Skin epidermis (tissue), 12 donors: ENCODE results near the gene HSPD1.

Experiments used
- H3K27ac ChIP-seq, 21 experiments: fragments of 200-600 bp; sonication (generic) in 11 of 21; one replicate each; pipeline ENCODE4 v1.5.0; 2020; ENCODE audit warnings: mild to moderate bottlenecking in 3 of 21, inconsistent platforms in 2 of 21, moderate library complexity in 2 of 21
- H3K4me3 ChIP-seq, 7 experiments: fragments of 200-600 bp; sonication (generic) in 2 of 7; one replicate each; pipeline ENCODE4 v1.5.0; 2020; ENCODE audit warnings: inconsistent platforms in 2 of 7, mild to moderate bottlenecking in 2 of 7, moderate library complexity in 1 of 7

HSPD1 gene

GRCh38 chr2:197499594-197500502, at the start of gene HSPD1, which contains the start of gene HSPE1:
Gene HSPD1, minus strand, starts transcription at chr2:197499840. Its CDS starts 992 bp downstream, at chr2:197498848.
Gene HSPE1, plus strand, starts transcription at chr2:197500379. Its CDS starts 58 bp downstream, at chr2:197500437.
- H3K4me3 ChIP-seq, result peak within 1 kb of the TSS; percentile 65 to 97 (median 91)
- peak within 1 kb of the TSS; percentile 79 to 99 (median 93) for H3K27ac ChIP-seq

DNA sequence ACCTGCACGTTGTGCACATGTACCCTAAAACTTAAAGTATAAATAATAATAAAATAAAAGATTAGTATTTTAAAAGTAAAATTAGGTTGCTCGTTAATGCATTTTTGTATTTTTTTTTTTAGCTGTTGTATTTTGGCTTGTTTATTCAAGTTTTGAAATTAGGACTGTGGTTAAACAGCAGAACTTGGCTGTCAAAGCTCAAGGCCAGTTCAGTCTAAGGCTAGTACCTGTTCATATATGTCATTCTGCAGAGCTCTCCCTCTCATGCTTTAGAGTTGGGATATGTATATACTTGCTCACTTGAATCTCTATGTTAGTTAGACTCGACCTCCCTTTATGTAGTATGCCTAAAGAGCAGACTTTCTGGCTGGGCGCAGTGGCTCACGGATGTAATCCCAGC, 48.9 kb upstream of the HSPD1 start:
- Histone ChIP-seq H3K4me3 (no peak overlapping the region), H3K27ac (no peak overlapping the region)

DNA sequence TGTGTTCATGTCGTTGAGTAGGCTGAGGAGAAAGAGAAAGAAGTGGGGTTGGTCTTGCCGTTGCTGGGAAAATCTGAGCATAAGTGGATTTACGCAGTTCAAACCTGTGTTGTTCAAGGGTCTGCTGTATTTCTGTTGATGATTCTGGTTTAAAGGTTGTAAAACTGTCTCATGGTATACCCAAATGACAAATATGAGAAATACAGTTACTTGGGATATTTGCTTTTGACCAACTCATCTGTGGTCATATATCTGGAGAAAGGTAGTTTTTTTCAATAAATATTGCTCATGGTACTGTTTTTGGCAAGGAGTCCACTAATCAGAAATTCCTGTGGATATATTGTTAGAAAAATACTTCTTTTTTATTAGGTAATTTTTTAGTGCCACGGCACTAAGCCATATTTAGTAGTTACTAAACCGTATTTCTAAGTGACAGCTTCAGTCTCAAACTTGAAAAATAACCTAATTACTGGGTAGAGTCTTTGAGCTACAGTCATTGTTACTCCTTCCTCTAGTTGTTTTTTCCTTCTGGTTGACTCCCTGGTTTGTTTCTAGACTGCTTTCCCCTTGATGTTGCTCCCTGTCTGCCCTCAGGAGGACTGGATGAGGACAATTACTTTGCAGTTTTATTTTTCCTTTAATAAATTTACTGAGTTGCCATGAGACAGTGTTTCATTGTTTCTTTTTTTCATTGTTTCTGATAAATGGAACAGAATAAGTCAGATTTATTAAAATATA, 47.7 kb upstream of the HSPD1 start:
- Histone ChIP-seq H3K27ac (peak overlapping the region in 2 of 21 experiments; percentile 0 to 30), H3K4me3 (no peak overlapping the region)

GRCh38 chr2:197543206-197543605, 43.6 kb upstream of the HSPD1 start:
- Histone ChIP-seq H3K4me3 (no peak overlapping the region), H3K27ac (no peak overlapping the region)

DNA sequence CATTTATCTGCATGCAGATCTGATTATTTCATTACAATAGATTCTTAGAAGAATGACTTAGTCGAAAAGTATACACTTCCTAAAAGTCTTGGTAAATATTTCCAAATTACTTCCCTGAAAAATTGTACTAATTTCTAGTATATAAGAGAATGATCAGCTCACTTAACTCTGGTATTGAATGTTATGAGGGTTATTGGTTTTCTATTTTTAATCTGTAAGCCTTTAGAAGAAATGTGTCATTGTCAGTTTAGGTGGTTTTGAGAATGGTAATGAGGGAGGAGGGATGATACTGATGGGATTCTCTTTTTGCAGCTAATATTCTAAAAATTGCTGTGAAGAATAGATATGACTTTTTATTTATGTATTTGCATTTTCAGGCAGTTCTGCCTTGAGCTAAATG, 40.1 kb upstream of the HSPD1 start:
- Histone ChIP-seq H3K4me3 (no peak overlapping the region), H3K27ac (no peak overlapping the region)

DNA sequence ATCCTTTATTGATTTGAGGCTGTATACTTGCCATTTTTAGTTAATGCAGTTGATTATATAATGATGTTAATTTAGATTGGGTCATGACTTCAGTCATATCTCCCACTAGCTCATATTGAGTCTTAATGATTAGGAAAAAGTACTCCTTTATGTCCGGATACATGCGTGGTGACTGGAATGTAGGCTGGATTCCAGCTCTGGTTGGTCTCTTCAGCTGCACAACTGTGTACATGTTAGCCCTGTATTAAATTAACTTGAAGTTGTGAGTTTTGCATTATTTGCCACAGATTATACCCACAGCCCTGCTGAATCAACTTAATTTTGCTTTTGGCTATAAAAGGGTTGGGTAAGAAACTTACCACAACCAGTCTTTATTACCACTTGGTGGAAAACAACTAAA, 38.8 kb upstream of the HSPD1 start:
- no peak overlapping the region for H3K4me3 ChIP-seq
- H3K27ac ChIP-seq, result no peak overlapping the region

- peak overlapping the region; percentile 73 to 99 (median 87) for H3K4me3 ChIP-seq
- peak overlapping the region in 9 of 21 experiments; percentile 16 to 99 (median 93) for H3K27ac ChIP-seq
Measured at GRCh38 chr2:197517150-197517549, 17.5 kb upstream of the HSPD1 start.

DNA sequence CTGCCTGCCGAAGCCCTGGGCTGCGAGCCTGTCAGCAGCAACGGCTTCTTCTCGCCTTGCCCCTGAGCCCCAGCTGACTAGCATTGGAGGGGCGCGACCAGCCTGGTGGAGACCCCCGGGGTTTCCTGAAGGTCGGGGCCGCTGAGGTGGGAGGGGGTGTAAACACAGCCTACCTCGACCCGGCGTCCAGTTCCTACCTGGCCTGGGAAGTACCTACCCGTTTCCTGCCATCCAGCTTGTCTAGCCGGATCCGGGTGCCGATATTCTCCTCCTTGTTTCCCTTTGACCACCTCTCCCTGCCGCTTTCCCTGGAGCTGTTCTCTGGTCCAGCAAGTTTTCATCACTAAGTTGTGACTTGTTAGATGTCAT, 16.7 kb upstream of the HSPD1 start:
- peak overlapping the region; percentile 63 to 99 (median 95) for H3K27ac ChIP-seq
- peak overlapping the region; percentile 73 to 99 (median 87) for H3K4me3 ChIP-seq

- H3K4me3 ChIP-seq, result peak within 1 kb of the TSS; percentile 73 to 99 (median 87)
- peak within 1 kb of the TSS; percentile 63 to 99 (median 95) for H3K27ac ChIP-seq
Measured at GRCh38 chr2:197515739-197516392, 16.2 kb upstream of the HSPD1 start, which contains the start of gene MOB4. Gene MOB4, plus strand, starts transcription at chr2:197516066. Its CDS starts 21 bp downstream, at chr2:197516087.

DNA sequence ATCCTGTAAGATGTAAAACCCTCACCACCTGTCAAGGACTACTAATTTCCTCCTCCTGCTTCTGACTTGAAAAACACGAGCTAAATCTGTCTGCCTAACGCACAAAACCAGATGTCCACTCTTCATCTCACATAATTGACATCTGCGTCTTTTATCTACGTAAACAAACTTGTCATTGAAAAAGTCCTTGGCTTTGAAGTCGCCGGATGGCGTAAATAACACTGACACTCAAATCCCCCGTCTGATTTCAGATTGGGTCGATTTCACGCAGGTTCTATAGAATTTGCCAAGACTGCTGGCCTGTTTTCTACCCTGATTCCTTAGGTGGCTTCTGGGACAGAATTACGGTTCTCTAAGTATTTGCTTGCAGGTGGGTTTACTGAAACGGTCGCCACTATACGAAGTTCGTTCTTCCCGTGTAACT, 15.7 kb upstream of the HSPD1 start:
- Histone ChIP-seq H3K27ac (peak overlapping the region; percentile 63 to 99 (median 95)), H3K4me3 (peak overlapping the region; percentile 73 to 99 (median 87))

GRCh38 chr2:197514754-197515153, 15.1 kb upstream of the HSPD1 start:
- Histone ChIP-seq H3K27ac (peak overlapping the region in 20 of 21 experiments; percentile 83 to 99 (median 95)), H3K4me3 (peak overlapping the region in 5 of 7 experiments; percentile 79 to 99 (median 95))

GRCh38 chr2:197513915-197514314, 14.3 kb upstream of the HSPD1 start:
- H3K4me3 ChIP-seq, result no peak overlapping the region
- H3K27ac ChIP-seq, result no peak overlapping the region

DNA sequence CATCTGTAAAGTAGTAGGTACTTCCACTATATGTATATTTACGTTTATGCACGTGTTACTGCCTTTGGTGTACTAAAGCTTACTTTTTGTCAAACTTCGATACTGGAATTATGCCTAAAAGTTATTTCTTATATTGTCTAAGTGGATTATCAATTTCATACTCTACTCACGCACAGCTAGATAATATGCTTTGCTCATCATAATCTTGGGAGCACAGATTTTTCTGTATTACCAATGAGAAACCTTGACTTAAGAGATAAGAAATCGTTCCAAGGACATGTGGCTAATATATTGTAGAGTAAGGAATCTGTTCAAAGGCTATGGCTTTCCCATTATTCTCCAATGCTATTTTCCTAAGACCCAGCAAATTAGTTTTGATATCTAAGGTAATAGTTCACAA, 7.0 kb upstream of the HSPD1 start:
- Histone ChIP-seq H3K4me3 (no peak overlapping the region), H3K27ac (no peak overlapping the region)

- no peak overlapping the region for H3K4me3 ChIP-seq
- H3K27ac ChIP-seq, result no peak overlapping the region
Measured at GRCh38 chr2:197504512-197504911, 4.9 kb upstream of the HSPD1 start.

- H3K27ac ChIP-seq, result no peak overlapping the region
- no peak overlapping the region for H3K4me3 ChIP-seq
Measured at GRCh38 chr2:197504000-197504399, 4.4 kb upstream of the HSPD1 start.

GRCh38 chr2:197502685-197503084, 3.0 kb upstream of the HSPD1 start:
- peak overlapping the region in 2 of 21 experiments; percentile 93 to 96 for H3K27ac ChIP-seq
- H3K4me3 ChIP-seq, result no peak overlapping the region

DNA sequence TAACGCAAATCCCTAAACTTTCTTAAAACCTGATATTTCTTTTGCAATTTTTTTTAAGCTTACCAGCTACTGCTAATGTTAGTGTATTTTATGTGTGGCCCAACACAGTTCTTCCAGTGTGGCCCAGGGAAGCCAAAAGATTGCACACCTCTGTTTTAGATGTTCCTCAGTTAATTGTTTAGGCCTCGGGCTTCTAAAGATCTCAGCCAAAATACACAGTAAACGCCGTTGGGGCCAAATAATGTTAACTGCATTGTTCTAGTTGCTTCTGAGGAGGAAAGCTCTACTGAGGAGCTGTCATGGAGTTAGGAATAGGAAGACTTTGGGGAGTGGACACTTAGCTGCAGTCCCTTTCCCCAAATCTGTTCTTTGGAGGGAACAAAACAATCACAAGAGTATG, 2.6 kb upstream of the HSPD1 start:
- Histone ChIP-seq H3K27ac (peak overlapping the region in 5 of 21 experiments; percentile 4 to 98 (median 95)), H3K4me3 (peak overlapping the region in 1 of 7 experiments; percentile 97)

GRCh38 chr2:197500503-197501131, 977 bp upstream of the HSPD1 start:
- Histone ChIP-seq H3K27ac (peak overlapping the region; percentile 57 to 99 (median 93)), H3K4me3 (peak overlapping the region; percentile 65 to 97 (median 91))

- H3K27ac ChIP-seq, result peak overlapping the region; percentile 79 to 99 (median 93)
- H3K4me3 ChIP-seq, result peak overlapping the region; percentile 65 to 97 (median 91)
Measured at GRCh38 chr2:197498937-197499593, 575 bp downstream of the HSPD1 start.
